ENCODE results near the gene NELFB.

- no peak for TF ChIP-seq POLR2AphosphoS5 (IDR thresholded peaks at IDR 0.05)
- TF ChIP-seq EP300 (conservative IDR thresholded peaks at IDR 0.05; ENCODE audit: poor library complexity, severe bottlenecking), result no peak
- no peak for TF ChIP-seq CTCF (IDR thresholded peaks at IDR 0.05; ENCODE audit: poor library complexity, severe bottlenecking)
- TF ChIP-seq MXI1 (conservative IDR thresholded peaks at IDR 0.05; ENCODE audit: poor library complexity, severe bottlenecking), result no peak
- no peak for TF ChIP-seq EZH2 (IDR thresholded peaks at IDR 0.05; ENCODE audit: borderline replicate concordance, insufficient read depth, low read length, poor library complexity, severe bottlenecking)
- TF ChIP-seq REST (IDR thresholded peaks at IDR 0.05; ENCODE audit: borderline replicate concordance), result no peak
- TF ChIP-seq TAF1 (IDR thresholded peaks at IDR 0.05; ENCODE audit: low read depth), result no peak
- TF ChIP-seq SMC3 (conservative IDR thresholded peaks at IDR 0.05; ENCODE audit: poor library complexity), result no peak
These were observed 18.1 kb upstream of the NELFB start for GRCh38 chr9:137236936-137237421.
